Measurements from ENCODE around the gene FBXO21. TPM values are rescaled to one million over a fixed set of nuclear protein-coding genes. Genes with fewer than 3 reads are reported as not detected.

Gene FBXO21
- total RNA-seq, 1 donor from 2014 or later, result 32.0 TPM

GRCh38 chr12:117140397-117141096, 49.7 kb downstream of the FBXO21 start:
- TF ChIP-seq CTCF (IDR thresholded peaks at IDR 0.05; ENCODE audit: insufficient read depth, low read depth, low read length) (no peak), EZH2 (IDR thresholded peaks at IDR 0.05; ENCODE audit: insufficient read depth, low read length) (no peak)
- Histone ChIP-seq H3K9ac (ENCODE audit: low read length) (no peak overlapping the region), H3K4me3 (ENCODE audit: insufficient read depth, low read depth, low read length) (no peak overlapping the region), H3K79me2 (ENCODE audit: insufficient read depth, low read length) (no peaks in the 10 kb centered on the region), H3K27me3 (ENCODE audit: insufficient read depth, low read length) (no peaks in the 10 kb centered on the region), H3K4me1 (ENCODE audit: insufficient read depth, low read length) (no peaks in the 10 kb centered on the region), H3K27ac (ENCODE audit: low read depth, low read length) (no peak overlapping the region), H2AFZ (ENCODE audit: low read depth, low read length) (no peak overlapping the region), H3K4me2 (ENCODE audit: low read length) (no peak overlapping the region), H3K36me3 (ENCODE audit: insufficient read depth, low read length) (peaks cover 8% of the 10 kb centered on the region), H3K9me3 (ENCODE audit: insufficient read depth, low read depth, low read length) (no peaks in the 10 kb centered on the region), H4K20me1 (ENCODE audit: insufficient read depth, low read length) (no peaks in the 10 kb centered on the region)
- Mint-ChIP-seq H3K27me3 (ENCODE audit: low read depth, unreplicated experiment) (no peaks in the 10 kb centered on the region), H3K36me3 (ENCODE audit: low read depth, unreplicated experiment) (peaks cover 3% of the 10 kb centered on the region), H3K27ac (ENCODE audit: unreplicated experiment) (no peak overlapping the region), H3K9me3 (ENCODE audit: unreplicated experiment) (no peaks in the 10 kb centered on the region), H3K4me1 (ENCODE audit: low read depth, unreplicated experiment) (no peaks in the 10 kb centered on the region), H3K4me3 (ENCODE audit: unreplicated experiment) (no peak overlapping the region)
- no peak for FAIRE-seq
- DNase-seq (ENCODE audit: low read depth), result no peak

GRCh38 chr12:117139025-117139717, 51.1 kb downstream of the FBXO21 start:
- Histone ChIP-seq H3K27me3 (ENCODE audit: insufficient read depth, low read length) (no peaks in the 10 kb centered on the region), H3K9me3 (ENCODE audit: insufficient read depth, low read depth, low read length) (no peaks in the 10 kb centered on the region), H3K27ac (ENCODE audit: low read depth, low read length) (no peak overlapping the region), H3K36me3 (ENCODE audit: insufficient read depth, low read length) (peaks cover 3% of the 10 kb centered on the region), H3K9ac (ENCODE audit: low read length) (no peak overlapping the region), H3K4me3 (ENCODE audit: insufficient read depth, low read depth, low read length) (no peak overlapping the region), H3K4me2 (ENCODE audit: low read length) (no peak overlapping the region), H3K4me1 (ENCODE audit: insufficient read depth, low read length) (no peaks in the 10 kb centered on the region), H3K79me2 (ENCODE audit: insufficient read depth, low read length) (no peaks in the 10 kb centered on the region), H2AFZ (ENCODE audit: low read depth, low read length) (no peak overlapping the region), H4K20me1 (ENCODE audit: insufficient read depth, low read length) (no peaks in the 10 kb centered on the region)
- H3K9me3 Mint-ChIP-seq (ENCODE audit: unreplicated experiment), result no peaks in the 10 kb centered on the region
- H3K4me1 Mint-ChIP-seq (ENCODE audit: low read depth, unreplicated experiment), result no peaks in the 10 kb centered on the region
- H3K27me3 Mint-ChIP-seq (ENCODE audit: low read depth, unreplicated experiment), result no peaks in the 10 kb centered on the region
- FAIRE-seq, result no peak
- TF ChIP-seq EZH2 (IDR thresholded peaks at IDR 0.05; ENCODE audit: insufficient read depth, low read length) (no peak), CTCF (IDR thresholded peaks at IDR 0.05; ENCODE audit: insufficient read depth, low read depth, low read length) (no peak)
- no peak for DNase-seq (ENCODE audit: low read depth)
- peaks cover 3% of the 10 kb centered on the region for H3K36me3 Mint-ChIP-seq (ENCODE audit: low read depth, unreplicated experiment)
- H3K4me3 Mint-ChIP-seq (ENCODE audit: unreplicated experiment), result no peak overlapping the region
- no peak overlapping the region for H3K27ac Mint-ChIP-seq (ENCODE audit: unreplicated experiment)

GRCh38 chr12:117134721-117135120, 55.5 kb downstream of the FBXO21 start:
- Histone ChIP-seq H3K27me3 (ENCODE audit: insufficient read depth, low read length) (no peaks in the 10 kb centered on the region), H3K4me3 (ENCODE audit: insufficient read depth, low read depth, low read length) (no peak overlapping the region), H3K36me3 (ENCODE audit: insufficient read depth, low read length) (no peaks in the 10 kb centered on the region), H3K4me1 (ENCODE audit: insufficient read depth, low read length) (peaks cover 3% of the 10 kb centered on the region), H3K9ac (ENCODE audit: low read length) (no peak overlapping the region), H4K20me1 (ENCODE audit: insufficient read depth, low read length) (no peaks in the 10 kb centered on the region), H3K4me2 (ENCODE audit: low read length) (no peak overlapping the region), H3K9me3 (ENCODE audit: insufficient read depth, low read depth, low read length) (no peaks in the 10 kb centered on the region), H2AFZ (ENCODE audit: low read depth, low read length) (no peak overlapping the region), H3K27ac (ENCODE audit: low read depth, low read length) (no peak overlapping the region), H3K79me2 (ENCODE audit: insufficient read depth, low read length) (no peaks in the 10 kb centered on the region)
- Mint-ChIP-seq H3K4me3 (ENCODE audit: unreplicated experiment) (no peak overlapping the region), H3K27ac (ENCODE audit: unreplicated experiment) (no peak overlapping the region), H3K36me3 (ENCODE audit: low read depth, unreplicated experiment) (no peaks in the 10 kb centered on the region), H3K4me1 (ENCODE audit: low read depth, unreplicated experiment) (peaks cover 8% of the 10 kb centered on the region), H3K9me3 (ENCODE audit: unreplicated experiment) (no peaks in the 10 kb centered on the region), H3K27me3 (ENCODE audit: low read depth, unreplicated experiment) (no peaks in the 10 kb centered on the region)
- TF ChIP-seq CTCF (IDR thresholded peaks at IDR 0.05; ENCODE audit: insufficient read depth, low read depth, low read length) (no peak), EZH2 (IDR thresholded peaks at IDR 0.05; ENCODE audit: insufficient read depth, low read length) (no peak)
- DNase-seq (ENCODE audit: low read depth) (no peak), FAIRE-seq (no peak)

Measured in astrocyte (in vitro differentiated cells and primary cell).